Uterus (tissue), 4 donors: ENCODE data around the gene KRTAP10-2. TPM values are rescaled to one million over a fixed set of nuclear protein-coding genes. Genes with fewer than 3 reads are reported as not detected.

Experiments
- DNase-seq, 2 donors: peaks; one replicate each; pipeline ENCODE4 v3.0.0-alpha.2; 2019 to 2020
- H3K27ac ChIP-seq, 2 donors: fragments of 200-600 bp; sonication (generic); 1 replicate in 1 of 2; 2 replicates in 1 of 2; pipeline ENCODE4 v1.5.1; 2016 to 2018
- H3K27me3 ChIP-seq, 2 donors: fragments of 200-600 bp; sonication (generic); one replicate each; pipeline ENCODE4 v1.5.1; 2018 to 2019; ENCODE audit warnings: control low read depth in 1 of 2
- H3K36me3 ChIP-seq, 2 donors: fragments of 200-600 bp; sonication (generic); one replicate each; pipeline ENCODE4 v1.5.1; 2019; ENCODE audit warnings: control low read depth in 1 of 2
- H3K4me1 ChIP-seq, 2 donors: fragments of 200-600 bp; sonication (generic); one replicate each; pipeline ENCODE4 v1.5.1; 2018 to 2019; ENCODE audit warnings: control low read depth in 1 of 2
- H3K4me3 ChIP-seq, 2 donors: fragments of 200-600 bp; sonication (generic); 1 replicate in 1 of 2; 2 replicates in 1 of 2; pipeline ENCODE4 v1.5.1; 2018 to 2019; ENCODE audit warnings: mild to moderate bottlenecking in 1 of 2
- H3K9me3 ChIP-seq, 2 donors: fragments of 200-600 bp; sonication (generic); one replicate each; pipeline ENCODE4 v1.5.1; 2019; ENCODE audit warnings: control low read depth in 1 of 2
- POLR2A ChIP-seq, 2 donors: fragments of 450-650 bp; IDR thresholded peaks; one replicate each; pipeline ENCODE4 v1.6.1; 2016; ENCODE audit warnings: antibody characterized with exemption in 2 of 2, mild to moderate bottlenecking in 1 of 2, moderate library complexity in 1 of 2
- intact Hi-C: fragments of 100-400 bp; cut with DNase I; formaldehyde crosslinking; loops from one replicate; pipeline ENCODE4 v1.15.1; 2023; ENCODE audit warnings: low total_unique reads
- total RNA-seq, 4 donors: library from RNA; depleted of rRNA in 3 of 4; stranded (reverse); fragments of >200 nt in 3 of 4; gene quantifications; one replicate each; pipeline versions ENCODE4 v1.1.0 to v1.2.4, GENCODE V29; 2014 to 2023
- TF ChIP-seq, protein P1 (sequence below), 4 experiments: fragments of 200-600 bp in 2 of 4; fragments of 450-650 bp in 2 of 4; sonication (generic) in 2 of 4; IDR thresholded peaks; one replicate each; pipeline ENCODE4 v1.5.1; 2016 to 2019; ENCODE audit warnings: antibody characterized with exemption in 4 of 4, mild to moderate bottlenecking in 2 of 4, moderate library complexity in 1 of 4
- donor health status: DM: yes; HTN: yes; CAD: no.

Gene KRTAP10-2
- total RNA-seq, 4 donors from 2014 or later: not detected

DNA sequence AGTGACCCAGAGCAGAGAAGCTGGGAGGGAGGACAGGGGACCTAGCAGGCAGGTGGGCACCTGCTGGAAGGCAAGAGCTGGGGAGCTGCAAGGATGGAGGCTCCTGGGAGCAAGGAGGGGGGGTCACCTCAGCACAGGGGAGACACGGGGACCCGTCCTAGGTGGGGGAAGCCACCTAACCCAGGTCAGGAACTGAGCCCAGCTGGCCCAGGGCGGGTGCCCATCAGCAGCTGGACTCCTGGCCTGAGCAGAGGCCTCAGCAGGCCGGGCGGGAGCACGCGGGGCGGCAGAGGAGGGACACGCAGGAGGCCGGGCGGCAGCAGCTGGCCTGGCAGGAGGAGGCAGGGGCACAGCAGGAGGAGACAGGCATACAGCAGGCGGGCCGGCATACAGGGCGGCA lies 12.3 kb downstream of the KRTAP10-2 start:
- no peaks in the 10 kb centered on the region for H3K36me3 ChIP-seq
- no peak for DNase-seq
- no peaks in the 10 kb centered on the region for H3K9me3 ChIP-seq
- no peaks in the 10 kb centered on the region for H3K4me1 ChIP-seq
- intact Hi-C loops: no loop called here
- H3K27me3 ChIP-seq: no peaks in the 10 kb centered on the region
- H3K4me3 ChIP-seq: no peak overlapping the region
- TF ChIP-seq, protein P1, sequence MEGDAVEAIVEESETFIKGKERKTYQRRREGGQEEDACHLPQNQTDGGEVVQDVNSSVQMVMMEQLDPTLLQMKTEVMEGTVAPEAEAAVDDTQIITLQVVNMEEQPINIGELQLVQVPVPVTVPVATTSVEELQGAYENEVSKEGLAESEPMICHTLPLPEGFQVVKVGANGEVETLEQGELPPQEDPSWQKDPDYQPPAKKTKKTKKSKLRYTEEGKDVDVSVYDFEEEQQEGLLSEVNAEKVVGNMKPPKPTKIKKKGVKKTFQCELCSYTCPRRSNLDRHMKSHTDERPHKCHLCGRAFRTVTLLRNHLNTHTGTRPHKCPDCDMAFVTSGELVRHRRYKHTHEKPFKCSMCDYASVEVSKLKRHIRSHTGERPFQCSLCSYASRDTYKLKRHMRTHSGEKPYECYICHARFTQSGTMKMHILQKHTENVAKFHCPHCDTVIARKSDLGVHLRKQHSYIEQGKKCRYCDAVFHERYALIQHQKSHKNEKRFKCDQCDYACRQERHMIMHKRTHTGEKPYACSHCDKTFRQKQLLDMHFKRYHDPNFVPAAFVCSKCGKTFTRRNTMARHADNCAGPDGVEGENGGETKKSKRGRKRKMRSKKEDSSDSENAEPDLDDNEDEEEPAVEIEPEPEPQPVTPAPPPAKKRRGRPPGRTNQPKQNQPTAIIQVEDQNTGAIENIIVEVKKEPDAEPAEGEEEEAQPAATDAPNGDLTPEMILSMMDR (IDR thresholded peaks at IDR 0.05): no peak
- TF ChIP-seq POLR2A (IDR thresholded peaks at IDR 0.05): no peak
- H3K27ac ChIP-seq: no peak overlapping the region

DNA sequence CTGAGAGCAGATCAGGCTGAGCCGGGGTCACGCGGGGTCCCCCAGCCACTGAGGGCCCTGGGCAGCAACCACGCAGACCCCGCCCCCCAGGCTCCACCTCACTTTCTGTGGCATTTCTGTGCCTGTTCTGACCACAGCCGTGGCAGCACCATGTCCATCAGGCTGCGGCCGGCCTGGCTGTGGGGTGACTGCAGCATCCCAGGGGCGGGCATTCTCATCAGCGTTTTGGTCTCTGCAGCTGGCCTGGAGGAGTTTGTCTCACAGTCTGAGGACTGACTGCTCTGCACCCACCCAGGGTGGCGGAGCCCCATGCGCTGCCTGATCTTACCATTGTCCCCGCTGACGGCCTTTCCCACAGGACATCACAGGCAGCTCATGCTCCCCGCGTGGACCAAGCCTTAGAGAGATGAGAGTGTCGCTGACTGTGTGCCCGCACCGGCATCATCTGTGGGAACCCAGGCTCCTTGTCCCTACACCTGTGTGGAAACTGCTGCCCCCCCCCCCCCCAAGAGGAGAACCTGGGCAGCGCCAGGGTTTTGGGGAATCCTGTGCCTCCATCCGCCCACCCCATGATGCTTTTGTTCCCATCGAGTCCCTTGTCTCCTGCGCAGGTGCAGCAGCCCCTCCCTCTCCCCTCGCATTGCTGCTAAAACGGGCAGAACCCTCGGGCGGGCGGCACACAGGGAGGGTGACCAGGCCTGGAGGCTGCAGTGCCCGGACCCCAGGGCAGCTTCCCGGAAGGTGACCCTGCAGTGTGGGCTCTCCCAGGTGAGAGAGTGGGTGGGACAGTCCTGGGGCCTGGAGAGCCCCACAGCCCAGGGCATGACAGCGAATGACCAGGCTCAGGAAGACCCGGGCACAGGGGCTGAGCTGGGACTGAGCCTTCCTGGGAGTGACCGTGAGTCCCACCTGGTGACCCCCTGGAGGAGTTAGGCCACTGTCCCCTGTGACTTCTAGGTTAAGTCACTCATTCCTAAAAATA lies 13.1 kb downstream of the KRTAP10-2 start:
- Histone ChIP-seq H3K4me3 (no peak overlapping the region), H3K9me3 (no peaks in the 10 kb centered on the region), H3K27ac (no peak overlapping the region), H3K4me1 (no peaks in the 10 kb centered on the region), H3K36me3 (no peaks in the 10 kb centered on the region), H3K27me3 (no peaks in the 10 kb centered on the region)
- intact Hi-C loops: no loop called here
- DNase-seq: peak in 1 of 2 donors; percentile 7
- TF ChIP-seq, protein P1 (IDR thresholded peaks at IDR 0.05): no peak
- TF ChIP-seq POLR2A (IDR thresholded peaks at IDR 0.05): no peak

DNA sequence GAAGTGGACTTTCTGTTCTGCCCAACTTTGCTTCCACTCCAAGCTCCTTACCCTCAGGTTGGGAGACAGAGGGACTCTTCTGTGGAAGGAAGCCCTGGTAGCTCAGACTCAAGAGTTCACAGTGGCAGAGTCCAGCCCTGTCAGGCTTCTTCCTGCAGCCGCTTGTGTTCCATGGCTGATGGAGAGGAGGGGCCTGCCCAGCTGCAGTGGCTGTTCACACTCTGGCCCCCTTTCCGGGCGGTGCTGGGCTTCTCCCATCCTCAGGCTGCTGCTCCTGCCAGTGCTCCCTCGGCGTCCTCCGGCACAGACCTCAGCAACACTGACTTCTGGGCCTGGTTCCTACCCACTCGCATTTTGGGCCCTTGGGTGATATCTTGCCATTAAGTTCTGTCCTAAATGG lies 15.3 kb downstream of the KRTAP10-2 start:
- Histone ChIP-seq H3K27ac (no peak overlapping the region), H3K4me3 (no peak overlapping the region), H3K9me3 (no peaks in the 10 kb centered on the region), H3K4me1 (no peaks in the 10 kb centered on the region), H3K36me3 (no peaks in the 10 kb centered on the region), H3K27me3 (no peaks in the 10 kb centered on the region)
- peak in 1 of 2 donors; percentile 7 for DNase-seq
- intact Hi-C loops: no loop called here
- TF ChIP-seq, protein P1 (IDR thresholded peaks at IDR 0.05): no peak
- no peak for TF ChIP-seq POLR2A (IDR thresholded peaks at IDR 0.05)

DNA sequence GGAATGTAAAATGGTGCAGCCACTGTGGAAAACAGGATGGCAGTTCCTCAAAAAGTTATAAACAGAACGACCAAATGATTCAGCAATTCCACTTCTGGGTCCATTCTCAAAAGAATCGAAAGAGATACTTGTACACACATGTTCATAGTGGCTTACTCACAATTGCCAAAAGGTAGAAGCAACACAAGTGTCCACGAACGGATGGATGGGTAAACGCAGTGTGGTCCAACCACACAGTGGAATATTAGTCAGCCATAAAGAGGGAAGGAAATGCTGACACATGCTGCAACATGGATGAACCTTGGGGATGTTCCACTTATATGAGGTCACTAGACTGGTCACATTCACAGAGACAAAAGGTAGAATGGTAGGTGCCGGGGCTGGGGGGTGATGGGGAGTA lies 16.6 kb downstream of the KRTAP10-2 start:
- TF ChIP-seq, protein P1 (IDR thresholded peaks at IDR 0.05): no peak
- no peak for TF ChIP-seq POLR2A (IDR thresholded peaks at IDR 0.05)
- H3K36me3 ChIP-seq: no peaks in the 10 kb centered on the region
- no peaks in the 10 kb centered on the region for H3K4me1 ChIP-seq
- no peaks in the 10 kb centered on the region for H3K9me3 ChIP-seq
- no peak overlapping the region for H3K4me3 ChIP-seq
- intact Hi-C loops: no loop called here
- no peak overlapping the region for H3K27ac ChIP-seq
- no peak for DNase-seq
- H3K27me3 ChIP-seq: no peaks in the 10 kb centered on the region

DNA sequence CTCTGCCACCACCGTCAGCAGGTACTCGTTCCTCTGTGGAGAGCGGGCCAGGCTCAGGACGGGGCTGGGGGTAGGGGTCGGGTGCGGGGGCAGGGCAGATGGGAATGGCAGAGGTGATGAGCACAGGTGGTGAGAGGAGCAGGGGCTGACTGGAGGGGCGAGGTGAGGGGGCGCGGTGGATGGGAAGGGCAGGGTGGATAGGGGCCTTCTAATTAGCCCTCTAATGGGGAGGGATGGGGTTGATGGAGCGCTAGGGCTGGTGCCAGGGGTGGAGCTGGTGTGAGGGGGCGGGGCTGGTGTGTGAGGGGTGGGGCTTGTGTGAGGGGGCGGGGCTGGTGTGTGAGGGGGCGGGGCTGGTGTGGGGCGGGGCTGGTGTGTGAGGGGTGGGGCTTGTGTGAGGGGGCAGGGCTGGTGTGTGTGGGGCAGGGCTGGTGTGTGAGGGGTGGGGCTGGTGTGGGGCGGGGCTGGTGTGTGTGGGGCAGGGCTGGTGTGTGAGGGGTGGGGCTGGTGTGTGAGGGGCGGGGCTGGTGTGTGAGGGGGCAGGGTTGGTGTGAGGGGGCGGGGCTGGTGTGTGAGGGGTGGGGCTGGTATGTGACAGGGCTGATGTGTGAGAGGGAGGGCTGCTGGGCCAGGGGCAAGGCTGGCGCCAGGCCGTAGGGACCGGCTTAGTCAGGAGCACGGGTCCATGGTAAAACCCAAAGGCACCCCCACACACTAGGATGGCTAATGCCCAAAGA lies 17.2 kb downstream of the KRTAP10-2 start:
- no peak overlapping the region for H3K27ac ChIP-seq
- H3K4me3 ChIP-seq: no peak overlapping the region
- TF ChIP-seq, protein P1 (IDR thresholded peaks at IDR 0.05): no peak
- TF ChIP-seq POLR2A (IDR thresholded peaks at IDR 0.05): no peak
- H3K4me1 ChIP-seq: no peaks in the 10 kb centered on the region
- no peaks in the 10 kb centered on the region for H3K27me3 ChIP-seq
- no peaks in the 10 kb centered on the region for H3K36me3 ChIP-seq
- intact Hi-C loops: no loop called here
- no peaks in the 10 kb centered on the region for H3K9me3 ChIP-seq
- peak in 1 of 2 donors; percentile 5 for DNase-seq
